ENCODE results near the gene PHF21A.

The PHF21A gene

DNA sequence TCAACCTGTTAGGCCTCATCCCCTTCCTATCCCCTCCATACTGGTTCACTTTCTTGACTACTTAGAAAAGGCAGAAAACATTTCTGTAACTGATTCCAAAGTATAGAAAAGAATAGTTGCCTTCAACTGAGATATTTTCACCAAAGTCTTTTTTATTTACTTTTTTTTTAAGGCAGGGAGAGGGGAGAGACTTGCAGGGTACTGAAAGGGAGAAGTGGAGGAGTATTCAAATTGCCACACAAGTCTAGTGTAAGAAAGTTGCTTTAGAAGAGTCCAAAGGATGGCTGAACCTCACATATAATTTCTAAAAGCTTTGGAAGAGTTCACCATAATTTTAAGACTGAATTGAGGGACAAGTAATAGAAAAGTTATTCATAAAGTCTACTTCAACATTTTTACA, 6.3 kb downstream of the PHF21A start:
- H3K9me3 ChIP-seq (ENCODE audit: insufficient read depth, low read length) = no peaks in the 10 kb centered on the region
- H2AFZ ChIP-seq (ENCODE audit: low read depth, low read length) = no peak overlapping the region
- H3K27ac ChIP-seq (ENCODE audit: low read length) = peak overlapping the region; percentile 32
- H3K4me1 ChIP-seq (ENCODE audit: low read length) = peaks cover 47% of the 10 kb centered on the region
- H3K4me2 ChIP-seq (ENCODE audit: low read length) = peak overlapping the region; percentile 77
- H3K9ac ChIP-seq (ENCODE audit: low read length) = no peak overlapping the region
- no peaks in the 10 kb centered on the region for H3K27me3 ChIP-seq (ENCODE audit: low read depth, low read length)
- H3K4me3 ChIP-seq (ENCODE audit: low read length) = no peak overlapping the region
- peaks cover 82% of the 10 kb centered on the region for H3K79me2 ChIP-seq (ENCODE audit: low read length)
- peaks cover 45% of the 10 kb centered on the region for H4K20me1 ChIP-seq (ENCODE audit: insufficient read depth, low read length)
- TF ChIP-seq EZH2phosphoT487 (IDR thresholded peaks at IDR 0.05; ENCODE audit: low read depth) = no peak
- TF ChIP-seq, protein P1, sequence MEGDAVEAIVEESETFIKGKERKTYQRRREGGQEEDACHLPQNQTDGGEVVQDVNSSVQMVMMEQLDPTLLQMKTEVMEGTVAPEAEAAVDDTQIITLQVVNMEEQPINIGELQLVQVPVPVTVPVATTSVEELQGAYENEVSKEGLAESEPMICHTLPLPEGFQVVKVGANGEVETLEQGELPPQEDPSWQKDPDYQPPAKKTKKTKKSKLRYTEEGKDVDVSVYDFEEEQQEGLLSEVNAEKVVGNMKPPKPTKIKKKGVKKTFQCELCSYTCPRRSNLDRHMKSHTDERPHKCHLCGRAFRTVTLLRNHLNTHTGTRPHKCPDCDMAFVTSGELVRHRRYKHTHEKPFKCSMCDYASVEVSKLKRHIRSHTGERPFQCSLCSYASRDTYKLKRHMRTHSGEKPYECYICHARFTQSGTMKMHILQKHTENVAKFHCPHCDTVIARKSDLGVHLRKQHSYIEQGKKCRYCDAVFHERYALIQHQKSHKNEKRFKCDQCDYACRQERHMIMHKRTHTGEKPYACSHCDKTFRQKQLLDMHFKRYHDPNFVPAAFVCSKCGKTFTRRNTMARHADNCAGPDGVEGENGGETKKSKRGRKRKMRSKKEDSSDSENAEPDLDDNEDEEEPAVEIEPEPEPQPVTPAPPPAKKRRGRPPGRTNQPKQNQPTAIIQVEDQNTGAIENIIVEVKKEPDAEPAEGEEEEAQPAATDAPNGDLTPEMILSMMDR (IDR thresholded peaks at IDR 0.05; ENCODE audit: low read depth, low read length) = no peak
- no peaks in the 10 kb centered on the region for H3K36me3 ChIP-seq (replicated peaks; ENCODE audit: low read depth, low read length)

DNA sequence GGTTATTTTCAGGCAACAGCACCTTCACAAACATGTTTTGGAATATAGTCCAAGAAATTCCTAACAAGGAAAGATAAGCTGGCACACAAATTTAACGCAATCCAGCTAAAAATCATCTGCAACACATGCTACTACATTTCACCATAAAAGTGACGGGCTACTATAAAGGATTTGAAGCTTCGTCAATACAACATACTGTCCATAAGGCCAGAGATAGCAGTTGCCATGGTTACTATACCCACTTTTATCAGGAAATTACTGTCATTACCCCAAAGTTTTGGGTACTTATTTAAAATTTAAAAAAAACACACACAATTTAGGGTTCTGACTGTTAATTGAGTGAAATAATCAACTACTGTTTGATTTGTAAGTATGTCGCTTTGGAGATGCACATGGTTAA, 6.9 kb downstream of the PHF21A start:
- H3K9ac ChIP-seq (ENCODE audit: low read length) = no peak overlapping the region
- H3K36me3 ChIP-seq (replicated peaks; ENCODE audit: low read depth, low read length) = no peaks in the 10 kb centered on the region
- peaks cover 45% of the 10 kb centered on the region for H4K20me1 ChIP-seq (ENCODE audit: insufficient read depth, low read length)
- H3K4me1 ChIP-seq (ENCODE audit: low read length) = peaks cover 47% of the 10 kb centered on the region
- no peak overlapping the region for H2AFZ ChIP-seq (ENCODE audit: low read depth, low read length)
- no peak overlapping the region for H3K4me2 ChIP-seq (ENCODE audit: low read length)
- no peaks in the 10 kb centered on the region for H3K27me3 ChIP-seq (ENCODE audit: low read depth, low read length)
- H3K4me3 ChIP-seq (ENCODE audit: low read length) = no peak overlapping the region
- no peak overlapping the region for H3K27ac ChIP-seq (ENCODE audit: low read length)
- H3K9me3 ChIP-seq (ENCODE audit: insufficient read depth, low read length) = no peaks in the 10 kb centered on the region
- peaks cover 79% of the 10 kb centered on the region for H3K79me2 ChIP-seq (ENCODE audit: low read length)
- no peak for TF ChIP-seq EZH2phosphoT487 (IDR thresholded peaks at IDR 0.05; ENCODE audit: low read depth)
- TF ChIP-seq, protein P1 (IDR thresholded peaks at IDR 0.05; ENCODE audit: low read depth, low read length) = no peak

DNA sequence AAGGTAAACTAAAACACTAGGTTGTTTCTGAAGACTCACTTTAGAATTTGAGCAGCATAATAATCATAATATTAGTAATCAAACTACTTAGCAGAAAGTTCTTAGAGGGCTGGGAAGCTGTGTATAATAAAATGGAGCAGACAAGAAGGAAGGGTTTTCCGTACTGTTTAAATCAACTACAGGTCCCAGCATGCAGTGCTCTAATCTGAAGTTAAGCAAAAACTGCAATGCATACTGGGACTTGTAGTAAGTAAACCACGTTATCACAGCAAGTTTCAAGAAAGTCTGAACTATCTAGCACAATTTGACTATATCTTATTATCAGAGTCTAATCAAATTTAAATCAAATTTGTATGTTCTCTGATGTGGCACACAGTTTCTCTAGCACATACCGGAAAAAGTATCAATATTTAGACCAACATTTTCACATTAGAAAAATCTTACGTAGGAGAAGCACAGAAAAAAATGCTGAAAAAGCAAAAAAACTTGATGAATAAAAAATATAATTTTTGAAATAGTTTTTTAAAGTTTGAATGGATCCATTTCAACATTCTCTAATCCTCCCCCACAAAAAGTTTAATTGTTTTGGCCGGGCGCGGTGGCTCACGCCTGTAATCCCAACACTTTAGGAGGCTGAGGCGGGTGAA, 8.2 kb downstream of the PHF21A start:
- no peak overlapping the region for H3K9ac ChIP-seq (ENCODE audit: low read length)
- no peak overlapping the region for H2AFZ ChIP-seq (ENCODE audit: low read depth, low read length)
- H3K27ac ChIP-seq (ENCODE audit: low read length) = no peak overlapping the region
- peaks cover 37% of the 10 kb centered on the region for H4K20me1 ChIP-seq (ENCODE audit: insufficient read depth, low read length)
- no peak for TF ChIP-seq EZH2phosphoT487 (IDR thresholded peaks at IDR 0.05; ENCODE audit: low read depth)
- TF ChIP-seq, protein P1 (IDR thresholded peaks at IDR 0.05; ENCODE audit: low read depth, low read length) = no peak
- H3K36me3 ChIP-seq (replicated peaks; ENCODE audit: low read depth, low read length) = no peaks in the 10 kb centered on the region
- H3K27me3 ChIP-seq (ENCODE audit: low read depth, low read length) = no peaks in the 10 kb centered on the region
- H3K4me2 ChIP-seq (ENCODE audit: low read length) = peak overlapping the region; percentile 44
- H3K9me3 ChIP-seq (ENCODE audit: insufficient read depth, low read length) = no peaks in the 10 kb centered on the region
- 0 out of 2 replicates have a peak overlapping the region, but pooled peaks have one; percentile 13 for H3K4me3 ChIP-seq (ENCODE audit: low read length)
- peaks cover 72% of the 10 kb centered on the region for H3K79me2 ChIP-seq (ENCODE audit: low read length)
- H3K4me1 ChIP-seq (ENCODE audit: low read length) = peaks cover 39% of the 10 kb centered on the region

DNA sequence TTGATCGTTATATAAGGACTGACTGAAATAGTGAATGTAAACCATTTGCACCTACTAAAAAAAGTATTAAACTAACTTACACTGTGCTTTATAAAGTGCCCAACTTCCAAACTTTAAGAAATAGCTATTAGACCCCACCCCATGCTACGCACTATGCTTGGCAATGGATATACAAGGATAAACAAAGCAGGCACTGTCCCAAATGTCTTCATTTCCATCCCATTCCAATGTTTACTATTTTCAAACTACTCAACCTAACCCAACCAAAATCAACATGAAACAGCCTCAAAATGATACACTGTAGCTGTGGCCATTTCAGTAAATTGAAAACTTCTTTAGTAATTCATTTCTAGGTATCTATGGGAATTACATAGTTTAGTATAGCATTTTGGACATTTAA, 12.5 kb downstream of the PHF21A start:
- TF ChIP-seq, protein P1 (IDR thresholded peaks at IDR 0.05; ENCODE audit: low read depth, low read length) = no peak
- no peak for TF ChIP-seq EZH2phosphoT487 (IDR thresholded peaks at IDR 0.05; ENCODE audit: low read depth)
- no peak overlapping the region for H3K27ac ChIP-seq (ENCODE audit: low read length)
- H3K9ac ChIP-seq (ENCODE audit: low read length) = no peak overlapping the region
- H3K4me2 ChIP-seq (ENCODE audit: low read length) = no peak overlapping the region
- H3K4me3 ChIP-seq (ENCODE audit: low read length) = no peak overlapping the region
- H3K27me3 ChIP-seq (ENCODE audit: low read depth, low read length) = no peaks in the 10 kb centered on the region
- peaks cover 2% of the 10 kb centered on the region; the same call in 1 of the 2 replicates for H3K4me1 ChIP-seq (ENCODE audit: low read length)
- no peak overlapping the region for H2AFZ ChIP-seq (ENCODE audit: low read depth, low read length)
- H3K36me3 ChIP-seq (replicated peaks; ENCODE audit: low read depth, low read length) = no peaks in the 10 kb centered on the region
- H3K79me2 ChIP-seq (ENCODE audit: low read length) = peaks cover 38% of the 10 kb centered on the region
- H3K9me3 ChIP-seq (ENCODE audit: insufficient read depth, low read length) = no peaks in the 10 kb centered on the region
- H4K20me1 ChIP-seq (ENCODE audit: insufficient read depth, low read length) = peaks cover 13% of the 10 kb centered on the region; the same call in 1 of the 2 replicates

Measured in OCI-LY3 (cell line).